ENCODE data around the gene C11orf52. TPM values are rescaled to one million over a fixed set of nuclear protein-coding genes. Genes with fewer than 3 reads are reported as not detected.
"Not testable (repeated sequence)": the region's sequence is repeated elsewhere in the genome, so short reads cannot be mapped to it uniquely, and the experiment has no call there.

Gene C11orf52
- total RNA-seq, 1 donor from 2014 or later, result not detected

- DNase-seq (ENCODE audit: low spot score in 2 of 2), result peak; percentile 61
- peak; percentile 50 for FAIRE-seq
These were observed 6.9 kb upstream of the C11orf52 start, which contains the start of gene CRYAB for GRCh38 chr11:111911563-111912401. Gene CRYAB, minus strand, starts transcription at chr11:111911770. Its CDS starts 46 bp downstream, at chr11:111911724.

- FAIRE-seq (no peak), DNase-seq (ENCODE audit: low spot score in 2 of 2) (no peak)
These were observed 6.2 kb upstream of the C11orf52 start, which contains the start of gene HSPB2 for GRCh38 chr11:111912535-111912934. Gene HSPB2, plus strand, starts transcription at chr11:111912734. Its CDS starts 96 bp downstream, at chr11:111912830.

- no peak for FAIRE-seq
- no peak for DNase-seq (ENCODE audit: low spot score in 2 of 2)
These were observed 5.5 kb upstream of the C11orf52 start for GRCh38 chr11:111913031-111913861.

GRCh38 chr11:111913997-111914396 is 4.7 kb upstream of the C11orf52 start:
- FAIRE-seq, result no peak
- no peak for DNase-seq (ENCODE audit: low spot score in 2 of 2)

GRCh38 chr11:111916768-111917167 is 1.9 kb upstream of the C11orf52 start:
- DNase-seq (ENCODE audit: low spot score in 2 of 2), result no peak
- FAIRE-seq, result no peak

- no peak for FAIRE-seq
- no peak for DNase-seq (ENCODE audit: low spot score in 2 of 2)
These were observed 1.4 kb upstream of the C11orf52 start for GRCh38 chr11:111917312-111917711.

GRCh38 chr11:111917788-111918187 is 925 bp upstream of the C11orf52 start:
- no peak for DNase-seq (ENCODE audit: low spot score in 2 of 2)
- no peak for FAIRE-seq

- DNase-seq (ENCODE audit: low spot score in 2 of 2), result no peak
These were observed 2.2 kb downstream of the C11orf52 start for GRCh38 chr11:111920908-111921307.

GRCh38 chr11:111921541-111922230 is 3.0 kb downstream of the C11orf52 start:
- FAIRE-seq (no peak), DNase-seq (ENCODE audit: low spot score in 2 of 2) (no peak)

More at GRCh38 chr11:111920908-111921307, 2.2 kb downstream of the C11orf52 start:
- no peak for FAIRE-seq

- FAIRE-seq (no peak), DNase-seq (ENCODE audit: low spot score in 2 of 2) (no peak)
These were observed 4.1 kb downstream of the C11orf52 start for GRCh38 chr11:111922803-111923202.

- no peak for DNase-seq (ENCODE audit: low spot score in 2 of 2)
- no peak for FAIRE-seq
These were observed 4.7 kb downstream of the C11orf52 start for GRCh38 chr11:111923351-111923788.

- FAIRE-seq (no peak), DNase-seq (ENCODE audit: low spot score in 2 of 2) (no peak)
These were observed 5.2 kb downstream of the C11orf52 start for GRCh38 chr11:111923951-111924350.

- no peak for DNase-seq (ENCODE audit: low spot score in 2 of 2)
- no peak for FAIRE-seq
These were observed 7.2 kb downstream of the C11orf52 start for GRCh38 chr11:111925953-111926352.

GRCh38 chr11:111926505-111927391 is 8.0 kb downstream of the C11orf52 start:
- DNase-seq (ENCODE audit: low spot score in 2 of 2) (peak; percentile 93), FAIRE-seq (no peak)

- FAIRE-seq (no peak), DNase-seq (ENCODE audit: low spot score in 2 of 2) (no peak)
These were observed 11.8 kb downstream of the C11orf52 start for GRCh38 chr11:111930472-111930871.

GRCh38 chr11:111932611-111932950 is 13.9 kb downstream of the C11orf52 start:
- FAIRE-seq (no peak), DNase-seq (ENCODE audit: low spot score in 2 of 2) (no peak)

- not testable (repeated sequence) for DNase-seq (ENCODE audit: low spot score in 2 of 2); FAIRE-seq
These were observed 14.5 kb downstream of the C11orf52 start for GRCh38 chr11:111933176-111933575.

- DNase-seq (ENCODE audit: low spot score in 2 of 2), result no peak
- no peak for FAIRE-seq
These were observed 15.2 kb downstream of the C11orf52 start for GRCh38 chr11:111933872-111934271.

GRCh38 chr11:111934306-111934705 is 15.6 kb downstream of the C11orf52 start:
- DNase-seq (ENCODE audit: low spot score in 2 of 2), result no peak
- no peak for FAIRE-seq

All from frontal cortex (tissue), 4 donors.